Measurements from ENCODE around the gene SH3BP5L. TPM values are rescaled to one million over a fixed set of nuclear protein-coding genes. Genes with fewer than 3 reads are reported as not detected.
A peak's percentile ranks its signal among the peaks of the same experiment; 100 is the strongest.
"Not testable (repeated sequence)": the region's sequence is repeated elsewhere in the genome, so short reads cannot be mapped to it uniquely, and the experiment has no call there.

SH3BP5L gene
- total RNA-seq, 6 experiments from 2014 or later: 9.8 to 13.1 (median 12.4) TPM

- no peak overlapping the region for H3K27ac ChIP-seq
- no peaks in the 10 kb centered on the region for H3K27me3 ChIP-seq
- WGBS (ENCODE audit: insufficient coverage, low coverage, low lambda C conversion rate, missing lambda C conversion rate): 59% methylated on average over 1 of the region's 1 CpG
- H3K36me3 ChIP-seq: no peaks in the 10 kb centered on the region
- ATAC-seq (no peak), DNase-seq (no peak)
- no peak overlapping the region for H3K4me3 ChIP-seq
- TF ChIP-seq POLR2A (IDR thresholded peaks at IDR 0.05): no peak
- TF ChIP-seq CTCF (IDR thresholded peaks at IDR 0.05): no peak
- intact Hi-C loops (cut with DNase I): no loop called here
- H3K9me3 ChIP-seq: no peaks in the 10 kb centered on the region
- H3K4me1 ChIP-seq: peaks cover 0 to 7% (median 2%) of the 10 kb centered on the region in 4 donors
Observed at GRCh38 chr1:248831842-248832241, 6.1 kb upstream of the SH3BP5L start.

- WGBS (ENCODE audit: insufficient coverage, low coverage, low lambda C conversion rate, missing lambda C conversion rate): 45% methylated on average over 2 of the region's 3 CpGs
- H3K27me3 ChIP-seq; H3K27ac ChIP-seq; H3K4me1 ChIP-seq; DNase-seq; ATAC-seq; H3K9me3 ChIP-seq; H3K36me3 ChIP-seq; H3K4me3 ChIP-seq; intact Hi-C loops (cut with DNase I): not testable (repeated sequence)
Observed at GRCh38 chr1:248830718-248831017, 5.0 kb upstream of the SH3BP5L start.

- ATAC-seq (peak in 1 of 4 donors; percentile 46), DNase-seq (no peak)
- H3K27ac ChIP-seq: no peak overlapping the region
- 18% methylated on average over 3 of the region's 3 CpGs for WGBS (ENCODE audit: insufficient coverage, low coverage, low lambda C conversion rate, missing lambda C conversion rate)
- intact Hi-C loops (cut with DNase I): no loop called here
- no peaks in the 10 kb centered on the region for H3K9me3 ChIP-seq
- peaks cover 0 to 19% (median 9%) of the 10 kb centered on the region in 4 donors for H3K4me1 ChIP-seq
- H3K4me3 ChIP-seq: no peak overlapping the region
- no peaks in the 10 kb centered on the region for H3K36me3 ChIP-seq
- no peaks in the 10 kb centered on the region for H3K27me3 ChIP-seq
- TF ChIP-seq POLR2A (IDR thresholded peaks at IDR 0.05) (no peak), CTCF (IDR thresholded peaks at IDR 0.05) (no peak)
Observed at GRCh38 chr1:248828845-248829244, 3.1 kb upstream of the SH3BP5L start.

- Histone ChIP-seq H3K27me3 (no peaks in the 10 kb centered on the region), H3K9me3 (no peaks in the 10 kb centered on the region), H3K4me1 (peaks cover 0 to 33% (median 12%) of the 10 kb centered on the region in 4 donors), H3K4me3 (peak overlapping the region; percentile 69 to 76 (median 73)), H3K27ac (peak overlapping the region; percentile 95 to 100 (median 98)), H3K36me3 (no peaks in the 10 kb centered on the region)
- under 1% methylated on average over 18 of the region's 18 CpGs for WGBS (ENCODE audit: insufficient coverage, low coverage, low lambda C conversion rate, missing lambda C conversion rate)
- peak in 2 of 4 donors; percentile 0 to 3 for ATAC-seq
- intact Hi-C loops (cut with DNase I): no loop called here
- TF ChIP-seq CTCF (IDR thresholded peaks at IDR 0.05) (no peak), POLR2A (IDR thresholded peaks at IDR 0.05) (no peak)
- no peak for DNase-seq
Observed at GRCh38 chr1:248825573-248825908, 174 bp downstream of the SH3BP5L start.

GRCh38 chr1:248825136-248825535 lies 579 bp downstream of the SH3BP5L start:
- Histone ChIP-seq H3K4me1 (peaks cover 0 to 33% (median 12%) of the 10 kb centered on the region in 4 donors), H3K27ac (peak overlapping the region; percentile 95 to 100 (median 98)), H3K27me3 (no peaks in the 10 kb centered on the region), H3K36me3 (peaks cover 0 to 3% (median 0%) of the 10 kb centered on the region in 4 donors), H3K4me3 (peak overlapping the region; percentile 69 to 76 (median 73)), H3K9me3 (no peaks in the 10 kb centered on the region)
- DNase-seq (peak in 1 of 3 donors; percentile 28), ATAC-seq (no peak)
- TF ChIP-seq POLR2A (IDR thresholded peaks at IDR 0.05) (no peak), CTCF (IDR thresholded peaks at IDR 0.05) (no peak)
- 50% methylated on average over 10 of the region's 10 CpGs for WGBS (ENCODE audit: insufficient coverage, low coverage, low lambda C conversion rate, missing lambda C conversion rate)
- intact Hi-C loops (cut with DNase I): no loop called here
